Uterus (tissue), 2 donors: ENCODE results near the gene PLSCR2.

Experiments used
- POLR2A ChIP-seq, 2 donors: fragments of 450-650 bp; IDR thresholded peaks; one replicate each; pipeline ENCODE4 v1.6.1; 2016; ENCODE audit warnings: antibody characterized with exemption in 2 of 2, mild to moderate bottlenecking in 1 of 2, moderate library complexity in 1 of 2
- TF ChIP-seq, protein P1 (sequence below), 4 experiments: fragments of 200-600 bp in 2 of 4; fragments of 450-650 bp in 2 of 4; sonication (generic) in 2 of 4; IDR thresholded peaks; one replicate each; pipeline ENCODE4 v1.5.1; 2016 to 2019; ENCODE audit warnings: antibody characterized with exemption in 4 of 4, mild to moderate bottlenecking in 2 of 4, moderate library complexity in 1 of 4

DNA sequence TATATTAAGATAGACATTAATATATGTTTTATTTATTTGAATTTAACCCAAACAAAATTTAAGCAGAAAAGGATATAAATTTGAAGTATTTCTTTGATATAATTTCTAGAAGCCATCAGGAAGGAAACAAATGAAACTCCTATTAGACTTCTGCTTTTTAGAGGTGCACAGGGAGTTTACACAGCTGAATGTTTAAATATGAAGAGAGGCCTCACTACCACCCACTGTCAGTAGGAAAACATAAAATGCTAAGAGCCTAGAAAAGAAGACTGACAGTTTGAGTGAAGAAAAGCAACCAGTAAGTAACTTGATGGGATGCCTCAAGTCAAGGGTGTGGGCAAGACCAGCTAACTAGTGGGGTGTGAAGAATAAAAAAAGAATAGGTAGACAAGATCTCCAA, 19.7 kb downstream of the PLSCR2 start:
- TF ChIP-seq, protein P1, sequence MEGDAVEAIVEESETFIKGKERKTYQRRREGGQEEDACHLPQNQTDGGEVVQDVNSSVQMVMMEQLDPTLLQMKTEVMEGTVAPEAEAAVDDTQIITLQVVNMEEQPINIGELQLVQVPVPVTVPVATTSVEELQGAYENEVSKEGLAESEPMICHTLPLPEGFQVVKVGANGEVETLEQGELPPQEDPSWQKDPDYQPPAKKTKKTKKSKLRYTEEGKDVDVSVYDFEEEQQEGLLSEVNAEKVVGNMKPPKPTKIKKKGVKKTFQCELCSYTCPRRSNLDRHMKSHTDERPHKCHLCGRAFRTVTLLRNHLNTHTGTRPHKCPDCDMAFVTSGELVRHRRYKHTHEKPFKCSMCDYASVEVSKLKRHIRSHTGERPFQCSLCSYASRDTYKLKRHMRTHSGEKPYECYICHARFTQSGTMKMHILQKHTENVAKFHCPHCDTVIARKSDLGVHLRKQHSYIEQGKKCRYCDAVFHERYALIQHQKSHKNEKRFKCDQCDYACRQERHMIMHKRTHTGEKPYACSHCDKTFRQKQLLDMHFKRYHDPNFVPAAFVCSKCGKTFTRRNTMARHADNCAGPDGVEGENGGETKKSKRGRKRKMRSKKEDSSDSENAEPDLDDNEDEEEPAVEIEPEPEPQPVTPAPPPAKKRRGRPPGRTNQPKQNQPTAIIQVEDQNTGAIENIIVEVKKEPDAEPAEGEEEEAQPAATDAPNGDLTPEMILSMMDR (IDR thresholded peaks at IDR 0.05) = no peak
- no peak for TF ChIP-seq POLR2A (IDR thresholded peaks at IDR 0.05)
